ENCODE measurements around the gene HMGCL. TPM values are rescaled to one million over a fixed set of nuclear protein-coding genes. Genes with fewer than 3 reads are reported as not detected.

Gene HMGCL
- total and polyA plus RNA-seq, 2 of the 13 experiments (the other 11 are each of a cell fraction or from before 2014, with no cell fraction given) = 21.3 to 41.4 TPM

DNA sequence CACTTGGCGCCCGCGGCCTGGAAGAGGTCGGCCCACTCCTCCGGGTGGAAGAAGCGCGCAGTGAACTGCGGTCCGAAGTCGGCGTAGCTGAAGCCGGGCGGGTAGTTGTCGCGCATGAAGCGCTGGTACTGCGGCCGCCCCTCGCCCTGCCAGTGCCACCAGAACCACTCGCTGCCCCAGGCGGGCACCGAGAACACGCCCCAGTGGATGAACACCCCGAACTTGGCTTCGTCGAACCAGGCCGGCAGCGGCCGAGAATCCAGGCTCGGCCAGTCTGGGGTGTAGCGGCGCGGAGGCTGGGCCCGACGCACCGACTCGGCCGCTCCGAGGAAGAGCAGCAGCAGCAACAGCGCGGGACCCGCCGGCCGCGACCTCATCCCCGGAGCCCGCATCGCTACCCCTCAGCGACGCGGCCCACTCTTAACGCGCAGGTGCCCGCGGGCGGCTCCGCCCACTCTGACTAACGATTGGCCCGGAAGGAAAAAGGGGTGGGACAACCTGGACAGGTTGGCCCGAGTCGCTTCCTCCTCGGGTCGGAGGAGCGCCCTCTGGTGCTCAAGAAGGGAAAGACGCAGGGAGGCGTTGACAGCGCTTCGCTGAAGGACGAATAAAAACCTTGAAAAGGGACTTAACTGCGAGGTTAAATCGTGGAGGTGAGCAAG lies 42.8 kb upstream of the HMGCL start, which contains the start of gene FUCA1 (continued):
- TF ChIP-seq TGIF2 (CRISPR knock-in tag; IDR thresholded peaks at IDR 0.05) (peak; percentile 74), NFE2L1 (CRISPR knock-in tag; IDR thresholded peaks at IDR 0.05; ENCODE audit: borderline replicate concordance) (no peak), IRF9 (CRISPR knock-in tag; IDR thresholded peaks at IDR 0.05; ENCODE audit: borderline replicate concordance) (peak; percentile 69; the same call in 1 of the 2 replicates), FOXJ3 (CRISPR knock-in tag; IDR thresholded peaks at IDR 0.05; ENCODE audit: borderline replicate concordance) (no peak), JUND (CRISPR knock-in tag; IDR thresholded peaks at IDR 0.05) (no peak), TMF1 (CRISPR knock-in tag; IDR thresholded peaks at IDR 0.05; ENCODE audit: low read depth) (0 out of 2 replicates have a peak, but pooled peaks have one; percentile 64), ZNF549 (CRISPR knock-in tag; IDR thresholded peaks at IDR 0.05) (no peak), FOXA1 (IDR thresholded peaks at IDR 0.05) (no peak), FOXA1 (CRISPR knock-in tag; IDR thresholded peaks at IDR 0.05) (peak; percentile 35; the same call in 1 of the 2 replicates), ZFP36 (IDR thresholded peaks at IDR 0.05; ENCODE audit: borderline replicate concordance, low read depth, low read length, partially characterized antibody) (no peak), ELF1 (CRISPR knock-in tag; IDR thresholded peaks at IDR 0.05) (peak; percentile 87), ZSCAN9 (CRISPR knock-in tag; IDR thresholded peaks at IDR 0.05; ENCODE audit: borderline replicate concordance) (0 out of 2 replicates have a peak, but pooled peaks have one; percentile 6), RARA (CRISPR knock-in tag; IDR thresholded peaks at IDR 0.05) (no peak), HNRNPL (IDR thresholded peaks at IDR 0.05; ENCODE audit: low read depth, low read length) (peak; percentile 95), ZFP90 (CRISPR knock-in tag; IDR thresholded peaks at IDR 0.05; ENCODE audit: borderline replicate concordance) (no peak), GZF1 (CRISPR knock-in tag; IDR thresholded peaks at IDR 0.05) (no peak), STAT6 (CRISPR knock-in tag; IDR thresholded peaks at IDR 0.05; ENCODE audit: borderline replicate concordance) (peak; percentile 68; the same call in 1 of the 2 replicates), TRAFD1 (CRISPR knock-in tag; IDR thresholded peaks at IDR 0.05; ENCODE audit: borderline replicate concordance) (0 out of 2 replicates have a peak, but pooled peaks have one; percentile 49), ZMYM4 (CRISPR knock-in tag; IDR thresholded peaks at IDR 0.05) (peak; percentile 86)
- TF ChIP-seq, protein P1, sequence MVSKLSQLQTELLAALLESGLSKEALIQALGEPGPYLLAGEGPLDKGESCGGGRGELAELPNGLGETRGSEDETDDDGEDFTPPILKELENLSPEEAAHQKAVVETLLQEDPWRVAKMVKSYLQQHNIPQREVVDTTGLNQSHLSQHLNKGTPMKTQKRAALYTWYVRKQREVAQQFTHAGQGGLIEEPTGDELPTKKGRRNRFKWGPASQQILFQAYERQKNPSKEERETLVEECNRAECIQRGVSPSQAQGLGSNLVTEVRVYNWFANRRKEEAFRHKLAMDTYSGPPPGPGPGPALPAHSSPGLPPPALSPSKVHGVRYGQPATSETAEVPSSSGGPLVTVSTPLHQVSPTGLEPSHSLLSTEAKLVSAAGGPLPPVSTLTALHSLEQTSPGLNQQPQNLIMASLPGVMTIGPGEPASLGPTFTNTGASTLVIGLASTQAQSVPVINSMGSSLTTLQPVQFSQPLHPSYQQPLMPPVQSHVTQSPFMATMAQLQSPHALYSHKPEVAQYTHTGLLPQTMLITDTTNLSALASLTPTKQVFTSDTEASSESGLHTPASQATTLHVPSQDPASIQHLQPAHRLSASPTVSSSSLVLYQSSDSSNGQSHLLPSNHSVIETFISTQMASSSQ (IDR thresholded peaks at IDR 0.05; ENCODE audit: low read depth) = no peak
- TF ChIP-seq, protein P1 (CRISPR knock-in tag; IDR thresholded peaks at IDR 0.05; ENCODE audit: borderline replicate concordance) = peak; percentile 49; the same call in 1 of the 2 replicates
